Sigmoid colon (tissue), 7 donors: Measurements from ENCODE around the gene ZMPSTE24. TPM values are rescaled to one million over a fixed set of nuclear protein-coding genes. Genes with fewer than 3 reads are reported as not detected.

Experiments used
- DNase-seq: peaks from one replicate; pipeline ENCODE4 v3.0.0-alpha.2; 2019
- H3K27ac ChIP-seq, 4 donors: fragments of 200-600 bp; sonication (generic); one replicate each; pipeline ENCODE4 v1.5.1; 2016 to 2019; ENCODE audit warnings: mild to moderate bottlenecking in 1 of 4
- H3K27me3 ChIP-seq, 3 donors: fragments of 200-600 bp; sonication (generic); one replicate each; pipeline ENCODE4 v1.5.1; 2019; ENCODE audit warnings: mild to moderate bottlenecking in 1 of 3
- H3K36me3 ChIP-seq, 4 donors: fragments of 200-600 bp; sonication (generic); one replicate each; pipeline ENCODE4 v1.5.1; 2016 to 2019
- H3K4me1 ChIP-seq, 4 donors: fragments of 200-600 bp; sonication (generic); one replicate each; pipeline ENCODE4 v1.5.1; 2017 to 2019
- H3K4me3 ChIP-seq, 4 donors: fragments of 200-600 bp; sonication (generic); one replicate each; pipeline ENCODE4 v1.5.1; 2017 to 2019; ENCODE audit warnings: mild to moderate bottlenecking in 2 of 4, moderate library complexity in 1 of 4
- H3K9me3 ChIP-seq, 4 donors: fragments of 200-600 bp in 3 of 4; sonication (generic) in 3 of 4; one replicate each; pipeline versions ENCODE4 v1.5.1 to v1.6.1; 2013 to 2019
- EP300 ChIP-seq, 4 donors: sonication (generic); formaldehyde crosslinking; IDR thresholded peaks; one replicate each; pipeline ENCODE4 v1.6.1; 2017; ENCODE audit warnings: antibody characterized with exemption in 4 of 4
- POLR2A ChIP-seq, 2 donors: fragments of 450-650 bp; IDR thresholded peaks; one replicate each; pipeline ENCODE4 v1.6.1; 2016; ENCODE audit warnings: antibody characterized with exemption in 2 of 2, mild to moderate bottlenecking in 2 of 2, moderate library complexity in 2 of 2
- POLR2AphosphoS5 ChIP-seq, 4 donors: sonication (generic); formaldehyde crosslinking; IDR thresholded peaks; one replicate each; pipeline ENCODE4 v1.6.1; 2017; ENCODE audit warnings: antibody characterized with exemption in 4 of 4
- WGBS, 2 donors: extraction: QIAGEN DNeasy Blood & Tissue Kit; methylation state at CpG; one replicate each; pipeline ENCODE4 v1.1.7; 2013; 5-methylcytosine and 5-hydroxymethylcytosine counted together
- intact Hi-C: fragments of 100-400 bp; cut with DNase I; formaldehyde crosslinking; loops from one replicate; pipeline ENCODE4 v1.15.1; 2023
- polyA plus RNA-seq, 3 donors: library from polyadenylated mRNA; stranded (reverse); fragments of 200-250 nt; gene quantifications; one replicate each; pipeline ENCODE4 v1.2.3, GENCODE V29; 2013
- total RNA-seq, 4 donors: library from RNA; depleted of rRNA; stranded (reverse); fragments of >200 nt; gene quantifications; one replicate each; pipeline ENCODE4 v1.1.0, GENCODE V29; 2016
- TF ChIP-seq, protein P1 (sequence below), 4 experiments: fragments of 450-650 bp in 3 of 4; fragments of 200-600 bp in 1 of 4; IDR thresholded peaks; one replicate each; pipeline ENCODE4 v1.5.1; 2016 to 2019; ENCODE audit warnings: antibody characterized with exemption in 4 of 4, mild to moderate bottlenecking in 3 of 4, moderate library complexity in 2 of 4
- donor health status: healthy with polysubstance abuse.
- donor health status: Bipolar disorder and iron deficiency.
- donor health status: healthy.

ZMPSTE24 gene
- total and polyA plus RNA-seq, 7 donors, result 10.8 to 40.7 (median 31.0) TPM

- Histone ChIP-seq H3K27ac (no peak overlapping the region), H3K4me1 (peaks cover 0 to 12% (median under 1%) of the 10 kb centered on the region in 4 donors), H3K4me3 (no peak overlapping the region), H3K9me3 (no peaks in the 10 kb centered on the region), H3K36me3 (peaks cover 0 to 92% (median 29%) of the 10 kb centered on the region in 4 donors), H3K27me3 (no peaks in the 10 kb centered on the region)
- TF ChIP-seq POLR2AphosphoS5 (IDR thresholded peaks at IDR 0.05) (no peak), EP300 (IDR thresholded peaks at IDR 0.05) (no peak), POLR2A (IDR thresholded peaks at IDR 0.05) (no peak)
- TF ChIP-seq, protein P1, sequence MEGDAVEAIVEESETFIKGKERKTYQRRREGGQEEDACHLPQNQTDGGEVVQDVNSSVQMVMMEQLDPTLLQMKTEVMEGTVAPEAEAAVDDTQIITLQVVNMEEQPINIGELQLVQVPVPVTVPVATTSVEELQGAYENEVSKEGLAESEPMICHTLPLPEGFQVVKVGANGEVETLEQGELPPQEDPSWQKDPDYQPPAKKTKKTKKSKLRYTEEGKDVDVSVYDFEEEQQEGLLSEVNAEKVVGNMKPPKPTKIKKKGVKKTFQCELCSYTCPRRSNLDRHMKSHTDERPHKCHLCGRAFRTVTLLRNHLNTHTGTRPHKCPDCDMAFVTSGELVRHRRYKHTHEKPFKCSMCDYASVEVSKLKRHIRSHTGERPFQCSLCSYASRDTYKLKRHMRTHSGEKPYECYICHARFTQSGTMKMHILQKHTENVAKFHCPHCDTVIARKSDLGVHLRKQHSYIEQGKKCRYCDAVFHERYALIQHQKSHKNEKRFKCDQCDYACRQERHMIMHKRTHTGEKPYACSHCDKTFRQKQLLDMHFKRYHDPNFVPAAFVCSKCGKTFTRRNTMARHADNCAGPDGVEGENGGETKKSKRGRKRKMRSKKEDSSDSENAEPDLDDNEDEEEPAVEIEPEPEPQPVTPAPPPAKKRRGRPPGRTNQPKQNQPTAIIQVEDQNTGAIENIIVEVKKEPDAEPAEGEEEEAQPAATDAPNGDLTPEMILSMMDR (IDR thresholded peaks at IDR 0.05), result no peak
- no peak for DNase-seq
- intact Hi-C loops, result no loop called here
- WGBS, 2 donors, result 80 to 92% methylated on average over 4 of the region's 4 CpGs
Observed at GRCh38 chr1:40273547-40274166, 15.6 kb downstream of the ZMPSTE24 start.

DNA sequence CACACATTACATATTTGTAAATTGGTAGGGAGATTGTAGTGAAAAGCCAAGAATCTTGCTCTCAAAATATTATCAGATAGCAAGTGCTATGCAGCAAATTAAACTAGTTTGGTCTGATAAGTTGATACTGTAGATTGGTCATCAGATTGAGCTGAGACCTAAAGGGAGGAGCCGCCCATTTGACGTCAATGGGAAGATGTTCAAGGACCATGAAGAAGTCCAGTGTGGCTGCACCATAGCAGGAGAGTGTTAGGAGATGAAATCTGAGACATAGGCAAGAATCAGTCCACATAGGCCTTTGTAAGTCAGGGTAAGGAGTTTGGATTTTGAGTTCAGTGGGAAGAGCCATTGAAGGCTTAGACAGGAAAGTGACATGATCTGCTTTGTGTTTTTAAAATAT lies 16.3 kb downstream of the ZMPSTE24 start:
- DNase-seq, result no peak
- H3K36me3 ChIP-seq, result peaks cover 0 to 92% (median 29%) of the 10 kb centered on the region in 4 donors
- intact Hi-C loops, result no loop called here
- H3K9me3 ChIP-seq, result no peaks in the 10 kb centered on the region
- H3K4me3 ChIP-seq, result no peak overlapping the region
- H3K27ac ChIP-seq, result no peak overlapping the region
- TF ChIP-seq EP300 (IDR thresholded peaks at IDR 0.05), result no peak
- TF ChIP-seq, protein P1 (IDR thresholded peaks at IDR 0.05), result no peak
- TF ChIP-seq POLR2A (IDR thresholded peaks at IDR 0.05), result no peak
- TF ChIP-seq POLR2AphosphoS5 (IDR thresholded peaks at IDR 0.05), result no peak
- 96% methylated on average over 2 of the region's 2 CpGs for WGBS, 2 donors
- peaks cover 0 to 5% (median 0%) of the 10 kb centered on the region in 4 donors for H3K4me1 ChIP-seq
- H3K27me3 ChIP-seq, result no peaks in the 10 kb centered on the region

- TF ChIP-seq EP300 (IDR thresholded peaks at IDR 0.05), result no peak
- no peak for TF ChIP-seq POLR2AphosphoS5 (IDR thresholded peaks at IDR 0.05)
- TF ChIP-seq, protein P1 (IDR thresholded peaks at IDR 0.05), result no peak
- no peak for TF ChIP-seq POLR2A (IDR thresholded peaks at IDR 0.05)
- Histone ChIP-seq H3K4me3 (no peak overlapping the region), H3K4me1 (peaks cover 0 to 9% (median under 1%) of the 10 kb centered on the region in 4 donors), H3K9me3 (no peaks in the 10 kb centered on the region), H3K36me3 (peaks cover 0 to 92% (median 18%) of the 10 kb centered on the region in 4 donors), H3K27me3 (no peaks in the 10 kb centered on the region), H3K27ac (no peak overlapping the region)
- DNase-seq, result no peak
- WGBS, 2 donors, result 96 to 97% methylated on average over 3 of the region's 3 CpGs
- intact Hi-C loops, result no loop called here
Observed at GRCh38 chr1:40276122-40276521, 18.1 kb downstream of the ZMPSTE24 start.

DNA sequence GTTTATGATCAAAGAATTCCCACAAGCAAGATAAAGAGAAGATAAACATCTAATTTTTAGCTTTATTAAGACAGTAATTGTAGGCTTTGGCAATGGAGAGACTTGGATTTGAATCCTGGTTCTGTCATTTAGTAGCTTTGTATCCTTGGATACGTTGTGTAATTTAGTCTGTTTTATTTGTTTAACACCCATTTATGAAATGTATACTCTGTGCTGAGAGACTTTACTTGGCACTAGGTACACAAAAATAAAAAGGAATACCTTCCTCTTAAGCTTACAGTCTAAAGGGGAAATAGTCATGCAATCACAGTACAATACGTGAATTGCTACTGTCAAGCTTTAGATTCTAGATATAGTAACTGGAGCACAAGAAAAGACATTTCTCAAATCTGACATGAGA lies 23.8 kb downstream of the ZMPSTE24 start:
- intact Hi-C loops, result no loop called here
- H3K4me3 ChIP-seq, result no peak overlapping the region
- peak overlapping the region in 3 of 4 donors; percentile 2 to 64 (median 22) for H3K27ac ChIP-seq
- TF ChIP-seq POLR2A (IDR thresholded peaks at IDR 0.05), result no peak
- H3K4me1 ChIP-seq, result peaks cover 0 to 24% (median 3%) of the 10 kb centered on the region in 4 donors
- 16 to 63% methylated on average over 2 of the region's 2 CpGs for WGBS, 2 donors
- H3K27me3 ChIP-seq, result no peaks in the 10 kb centered on the region
- no peaks in the 10 kb centered on the region for H3K9me3 ChIP-seq
- H3K36me3 ChIP-seq, result peaks cover 5 to 76% (median 11%) of the 10 kb centered on the region in 4 donors
- DNase-seq, result no peak

GRCh38 chr1:40291293-40291692 lies 33.3 kb downstream of the ZMPSTE24 start:
- intact Hi-C loops, result no loop called here
- H3K4me1 ChIP-seq, result no peaks in the 10 kb centered on the region
- no peaks in the 10 kb centered on the region for H3K9me3 ChIP-seq
- TF ChIP-seq EP300 (IDR thresholded peaks at IDR 0.05) (no peak), POLR2A (IDR thresholded peaks at IDR 0.05) (no peak), POLR2AphosphoS5 (IDR thresholded peaks at IDR 0.05) (no peak)
- TF ChIP-seq, protein P1 (IDR thresholded peaks at IDR 0.05), result no peak
- no peak overlapping the region for H3K27ac ChIP-seq
- H3K36me3 ChIP-seq, result peaks cover 23 to 87% (median 31%) of the 10 kb centered on the region in 4 donors
- H3K4me3 ChIP-seq, result no peak overlapping the region
- DNase-seq, result no peak
- 89% methylated on average over 2 of the region's 2 CpGs for WGBS, 2 donors
- no peaks in the 10 kb centered on the region for H3K27me3 ChIP-seq
